GM12872 (cell line): ENCODE data around the gene JOSD1.

Experiments used
- CTCF ChIP-seq: IDR thresholded peaks from 3 replicates; pipeline ENCODE4 v1.5.1; 2011; ENCODE audit warnings: low read depth, mild to moderate bottlenecking, low read length, moderate library complexity; ENCODE audit not compliant: insufficient read depth

Gene JOSD1

GRCh38 chr22:38700789-38701628, at the start of gene JOSD1:
Gene JOSD1, minus strand, starts transcription at chr22:38700943. Its CDS starts 956 bp downstream, at chr22:38699987.
- TF ChIP-seq CTCF, result no peak

GRCh38 chr22:38750104-38750503, 49.4 kb upstream of the JOSD1 start:
- no peak for TF ChIP-seq CTCF

- no peak for TF ChIP-seq CTCF
Measured at GRCh38 chr22:38748487-38749136, 47.9 kb upstream of the JOSD1 start.

GRCh38 chr22:38745676-38746460, 45.1 kb upstream of the JOSD1 start:
- no peak for TF ChIP-seq CTCF

- no peak for TF ChIP-seq CTCF
Measured at GRCh38 chr22:38744981-38745380, 44.2 kb upstream of the JOSD1 start.

GRCh38 chr22:38742176-38742942, 41.6 kb upstream of the JOSD1 start:
- no peak for TF ChIP-seq CTCF
